Measurements from ENCODE around the gene PDE6C.

DNA sequence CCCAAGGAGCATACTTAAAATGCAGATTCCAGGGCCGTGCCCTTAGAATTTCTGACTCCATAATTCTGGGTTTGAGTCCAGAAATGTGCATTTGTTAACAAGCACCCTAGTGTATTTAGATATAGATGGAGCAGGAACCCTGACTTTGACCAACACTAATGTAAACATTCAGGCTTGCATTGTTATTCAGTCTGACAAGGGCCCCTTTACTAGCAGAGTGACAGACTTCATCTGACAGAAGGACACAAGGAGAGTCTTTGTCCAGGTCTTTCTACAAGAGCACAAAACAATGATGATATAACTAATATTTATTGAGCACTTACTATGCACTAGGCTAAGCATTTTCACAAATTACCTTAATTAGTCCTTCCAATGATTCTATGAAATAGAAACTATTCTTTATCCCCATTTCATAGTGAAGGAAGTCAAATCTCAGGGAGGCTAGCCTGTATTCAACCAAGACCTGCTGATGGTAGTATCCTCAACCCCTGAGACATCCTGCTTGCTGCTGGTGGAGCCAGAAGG, 15.2 kb upstream of the PDE6C start:
- TF ChIP-seq POLR2AphosphoS5 (IDR thresholded peaks at IDR 0.05): no peak
- TF ChIP-seq, protein P1, sequence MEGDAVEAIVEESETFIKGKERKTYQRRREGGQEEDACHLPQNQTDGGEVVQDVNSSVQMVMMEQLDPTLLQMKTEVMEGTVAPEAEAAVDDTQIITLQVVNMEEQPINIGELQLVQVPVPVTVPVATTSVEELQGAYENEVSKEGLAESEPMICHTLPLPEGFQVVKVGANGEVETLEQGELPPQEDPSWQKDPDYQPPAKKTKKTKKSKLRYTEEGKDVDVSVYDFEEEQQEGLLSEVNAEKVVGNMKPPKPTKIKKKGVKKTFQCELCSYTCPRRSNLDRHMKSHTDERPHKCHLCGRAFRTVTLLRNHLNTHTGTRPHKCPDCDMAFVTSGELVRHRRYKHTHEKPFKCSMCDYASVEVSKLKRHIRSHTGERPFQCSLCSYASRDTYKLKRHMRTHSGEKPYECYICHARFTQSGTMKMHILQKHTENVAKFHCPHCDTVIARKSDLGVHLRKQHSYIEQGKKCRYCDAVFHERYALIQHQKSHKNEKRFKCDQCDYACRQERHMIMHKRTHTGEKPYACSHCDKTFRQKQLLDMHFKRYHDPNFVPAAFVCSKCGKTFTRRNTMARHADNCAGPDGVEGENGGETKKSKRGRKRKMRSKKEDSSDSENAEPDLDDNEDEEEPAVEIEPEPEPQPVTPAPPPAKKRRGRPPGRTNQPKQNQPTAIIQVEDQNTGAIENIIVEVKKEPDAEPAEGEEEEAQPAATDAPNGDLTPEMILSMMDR (IDR thresholded peaks at IDR 0.05): no peak
- no peak for TF ChIP-seq POLR2A (IDR thresholded peaks at IDR 0.05)
- TF ChIP-seq EP300 (IDR thresholded peaks at IDR 0.05): no peak
